Measurements from ENCODE around the gene MRPS18B. TPM values are rescaled to one million over a fixed set of nuclear protein-coding genes. Genes with fewer than 3 reads are reported as not detected.

Gene MRPS18B
- polyA plus RNA-seq, 3 donors = 18.8 to 52.4 (median 45.2) TPM

GRCh38 chr6:30644769-30645168 lies 27.1 kb downstream of the MRPS18B start:
- Mint-ChIP-seq H3K36me3 (peaks cover 22 to 24% of the 10 kb centered on the region in 2 donors), H3K4me1 (peaks cover 51% of the 10 kb centered on the region), H3K27ac (peak overlapping the region; percentile 3 to 86 (median 73)), H3K9me3 (no peaks in the 10 kb centered on the region), H3K4me3 (peak overlapping the region; percentile 14 to 61), H3K27me3 (ENCODE audit: low read depth in 3 of 3) (peaks cover 0 to 1% (median 0%) of the 10 kb centered on the region in 3 donors)
- Histone ChIP-seq H3K4me2 (replicated peaks; ENCODE audit: extremely low read depth, low read length, poor library complexity, severe bottlenecking) (peak overlapping the region; percentile 33), H2AFZ (ENCODE audit: insufficient read depth, low read depth, low read length, poor library complexity, severe bottlenecking) (peak overlapping the region; percentile 7), H3K9me3 (replicated peaks in 1 of 2; ENCODE audit: control insufficient read depth in 1 of 2, insufficient read depth in 1 of 2, low read length in 2 of 2) (no peaks in the 10 kb centered on the region), H3K79me2 (ENCODE audit: insufficient read depth, low read length) (peaks cover 38% of the 10 kb centered on the region), H3K36me3 (replicated peaks in 1 of 2; ENCODE audit: control insufficient read depth in 1 of 2, insufficient read depth in 2 of 2, low read length in 2 of 2) (peaks cover 3 to 24% of the 10 kb centered on the region in 2 donors), H3K4me1 (ENCODE audit: control insufficient read depth in 1 of 2, insufficient read depth in 2 of 2, low read length in 2 of 2) (peaks cover 43 to 52% of the 10 kb centered on the region in 2 donors), H3K9ac (ENCODE audit: insufficient read depth, low read length, poor library complexity, severe bottlenecking) (no peak overlapping the region), H3K4me3 (replicated peaks in 1 of 3; ENCODE audit: low read depth in 2 of 3, low read length in 3 of 3) (peak overlapping the region in 1 of 3 experiments; percentile 11), H3K27me3 (ENCODE audit: control insufficient read depth in 2 of 2, insufficient read depth in 2 of 2, low read length in 2 of 2) (no peaks in the 10 kb centered on the region), H4K20me1 (ENCODE audit: insufficient read depth, low read length) (peaks cover 20% of the 10 kb centered on the region), H3K27ac (ENCODE audit: low read depth in 1 of 2, low read length in 2 of 2) (peak overlapping the region; percentile 5 to 39)
- intact Hi-C loops (cut with micrococcal nuclease) = no loop called here
- 54% methylated on average over 5 of the region's 5 CpGs for WGBS (ENCODE audit: insufficient coverage)
- TF ChIP-seq CTCF (IDR thresholded peaks at IDR 0.05) = no peak
- peak in 2 of 3 donors; percentile 21 to 33 for DNase-seq

- Histone ChIP-seq H4K20me1 (ENCODE audit: insufficient read depth, low read length) (peaks cover 21% of the 10 kb centered on the region), H3K36me3 (replicated peaks in 1 of 2; ENCODE audit: control insufficient read depth in 1 of 2, insufficient read depth in 2 of 2, low read length in 2 of 2) (peaks cover 2 to 15% of the 10 kb centered on the region in 2 donors), H3K4me2 (replicated peaks; ENCODE audit: extremely low read depth, low read length, poor library complexity, severe bottlenecking) (no peak overlapping the region), H3K4me1 (ENCODE audit: control insufficient read depth in 1 of 2, insufficient read depth in 2 of 2, low read length in 2 of 2) (peaks cover 43 to 52% of the 10 kb centered on the region in 2 donors), H3K9me3 (replicated peaks in 1 of 2; ENCODE audit: control insufficient read depth in 1 of 2, insufficient read depth in 1 of 2, low read length in 2 of 2) (no peaks in the 10 kb centered on the region), H3K79me2 (ENCODE audit: insufficient read depth, low read length) (peaks cover 40% of the 10 kb centered on the region), H3K9ac (ENCODE audit: insufficient read depth, low read length, poor library complexity, severe bottlenecking) (no peak overlapping the region), H3K4me3 (replicated peaks in 1 of 3; ENCODE audit: low read depth in 2 of 3, low read length in 3 of 3) (peak overlapping the region in 1 of 3 experiments; percentile 99), H3K27me3 (ENCODE audit: control insufficient read depth in 2 of 2, insufficient read depth in 2 of 2, low read length in 2 of 2) (no peaks in the 10 kb centered on the region), H3K27ac (ENCODE audit: low read depth in 1 of 2, low read length in 2 of 2) (no peak overlapping the region), H2AFZ (ENCODE audit: insufficient read depth, low read depth, low read length, poor library complexity, severe bottlenecking) (no peak overlapping the region)
- peaks cover 0 to 1% (median 0%) of the 10 kb centered on the region in 3 donors for H3K27me3 Mint-ChIP-seq (ENCODE audit: low read depth in 3 of 3)
- no CpG with 5 or more reads among the region's 1 CpG for WGBS (ENCODE audit: insufficient coverage)
- H3K27ac Mint-ChIP-seq = peak overlapping the region in 6 of 7 donors; percentile 4 to 87 (median 52)
- no peaks in the 10 kb centered on the region for H3K9me3 Mint-ChIP-seq
- TF ChIP-seq CTCF (IDR thresholded peaks at IDR 0.05) = no peak
- DNase-seq = no peak
- intact Hi-C loops (cut with micrococcal nuclease) = no loop called here
- H3K4me1 Mint-ChIP-seq = peaks cover 49% of the 10 kb centered on the region
- H3K4me3 Mint-ChIP-seq = peak overlapping the region in 1 of 2 donors; percentile 21
- peaks cover 19 to 22% of the 10 kb centered on the region in 2 donors for H3K36me3 Mint-ChIP-seq
These were observed 28.3 kb downstream of the MRPS18B start for GRCh38 chr6:30645989-30646388.
